ENCODE data around the gene ZNF362. TPM values are rescaled to one million over a fixed set of nuclear protein-coding genes. Genes with fewer than 3 reads are reported as not detected.
A peak's percentile ranks its signal among the peaks of the same experiment; 100 is the strongest.

ZNF362 gene
- total RNA-seq, 6 experiments from 2014 or later: 15.3 to 19.6 (median 17.0) TPM

- H3K27ac Mint-ChIP-seq: no peak overlapping the region
- H3K27me3 Mint-ChIP-seq (ENCODE audit: insufficient read depth): no peaks in the 10 kb centered on the region; the same call in none of the 2 replicates
- DNase-seq: no peak
- H3K9me3 Mint-ChIP-seq: no peaks in the 10 kb centered on the region
- H3K36me3 Mint-ChIP-seq (ENCODE audit: low read depth): no peaks in the 10 kb centered on the region; the same call in 1 of the 2 replicates
- no peak overlapping the region for H3K4me3 Mint-ChIP-seq
- H3K4me1 Mint-ChIP-seq (ENCODE audit: low read depth): peaks cover 21% of the 10 kb centered on the region
- TF ChIP-seq, protein P1, sequence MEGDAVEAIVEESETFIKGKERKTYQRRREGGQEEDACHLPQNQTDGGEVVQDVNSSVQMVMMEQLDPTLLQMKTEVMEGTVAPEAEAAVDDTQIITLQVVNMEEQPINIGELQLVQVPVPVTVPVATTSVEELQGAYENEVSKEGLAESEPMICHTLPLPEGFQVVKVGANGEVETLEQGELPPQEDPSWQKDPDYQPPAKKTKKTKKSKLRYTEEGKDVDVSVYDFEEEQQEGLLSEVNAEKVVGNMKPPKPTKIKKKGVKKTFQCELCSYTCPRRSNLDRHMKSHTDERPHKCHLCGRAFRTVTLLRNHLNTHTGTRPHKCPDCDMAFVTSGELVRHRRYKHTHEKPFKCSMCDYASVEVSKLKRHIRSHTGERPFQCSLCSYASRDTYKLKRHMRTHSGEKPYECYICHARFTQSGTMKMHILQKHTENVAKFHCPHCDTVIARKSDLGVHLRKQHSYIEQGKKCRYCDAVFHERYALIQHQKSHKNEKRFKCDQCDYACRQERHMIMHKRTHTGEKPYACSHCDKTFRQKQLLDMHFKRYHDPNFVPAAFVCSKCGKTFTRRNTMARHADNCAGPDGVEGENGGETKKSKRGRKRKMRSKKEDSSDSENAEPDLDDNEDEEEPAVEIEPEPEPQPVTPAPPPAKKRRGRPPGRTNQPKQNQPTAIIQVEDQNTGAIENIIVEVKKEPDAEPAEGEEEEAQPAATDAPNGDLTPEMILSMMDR (IDR thresholded peaks at IDR 0.05): no peak; the same call in 1 of the 2 replicates
Measured at GRCh38 chr1:33299461-33300155, 43.3 kb downstream of the ZNF362 start.

DNA sequence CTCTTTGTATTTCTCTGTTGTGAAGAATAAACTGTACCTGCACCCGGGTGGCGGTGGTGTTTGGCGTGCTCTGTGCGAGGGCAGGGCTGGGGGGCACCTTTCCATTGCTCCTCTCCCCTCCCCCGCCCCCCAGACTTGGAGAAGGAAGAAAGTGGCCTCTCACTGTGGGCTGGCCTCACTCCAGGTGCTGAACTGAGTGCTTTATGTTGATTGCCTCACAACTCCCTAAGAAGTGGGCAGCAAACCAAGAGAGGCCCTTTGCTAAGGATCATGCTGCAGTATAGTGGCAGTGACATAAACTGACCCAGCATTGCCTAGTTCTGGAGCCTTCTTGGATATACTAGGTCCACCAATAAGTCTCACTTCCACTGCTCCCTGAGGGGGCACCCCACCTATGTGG lies 44.4 kb downstream of the ZNF362 start:
- TF ChIP-seq, protein P1 (IDR thresholded peaks at IDR 0.05): no peak
- Mint-ChIP-seq H3K36me3 (ENCODE audit: low read depth) (no peaks in the 10 kb centered on the region; the same call in 1 of the 2 replicates), H3K27me3 (ENCODE audit: insufficient read depth) (peaks cover 2% of the 10 kb centered on the region), H3K9me3 (no peaks in the 10 kb centered on the region), H3K4me3 (no peak overlapping the region), H3K27ac (no peak overlapping the region; the same call in 1 of the 2 replicates), H3K4me1 (ENCODE audit: low read depth) (peaks cover 19% of the 10 kb centered on the region)
- peak; percentile 44 for DNase-seq

DNA sequence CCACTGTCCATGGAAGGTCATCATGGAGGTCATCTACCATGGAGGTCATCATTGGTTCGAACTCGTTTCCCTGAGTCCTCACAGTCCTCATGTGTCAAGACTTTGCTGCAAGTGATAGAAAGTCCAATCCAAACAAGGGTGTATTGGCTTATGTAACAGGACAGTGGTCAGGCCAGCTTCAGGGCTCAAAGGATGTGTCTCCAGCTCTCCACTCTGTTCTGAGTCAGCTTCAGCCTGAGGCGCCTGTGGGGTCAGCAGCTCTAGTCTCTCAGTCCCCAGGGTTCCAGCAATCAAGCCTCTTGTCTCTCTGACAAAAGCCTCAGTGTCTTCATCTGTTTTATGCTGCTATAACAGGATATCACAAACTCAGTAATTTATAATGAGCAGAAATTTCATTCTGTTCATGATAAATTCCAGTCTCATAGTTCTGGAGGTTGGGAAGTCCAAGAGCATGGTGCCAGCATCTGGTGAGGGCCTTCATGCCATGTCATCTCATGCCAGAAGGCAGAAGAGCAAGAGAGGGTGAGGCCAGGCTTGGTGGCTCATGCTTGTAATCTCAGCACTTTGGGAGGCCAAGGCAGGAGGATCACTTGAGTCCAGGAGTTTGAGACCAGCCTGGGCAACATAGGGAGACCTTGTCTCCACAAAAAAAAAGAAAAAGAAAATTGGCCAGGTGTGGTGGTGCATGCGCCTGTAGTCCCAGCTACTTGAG lies 45.1 kb downstream of the ZNF362 start:
- Mint-ChIP-seq H3K9me3 (no peaks in the 10 kb centered on the region), H3K4me3 (no peak overlapping the region; the same call in 1 of the 2 replicates), H3K36me3 (ENCODE audit: low read depth) (no peaks in the 10 kb centered on the region; the same call in 1 of the 2 replicates), H3K27ac (peak overlapping the region; percentile 24; the same call in 1 of the 2 replicates), H3K27me3 (ENCODE audit: insufficient read depth) (peaks cover 2% of the 10 kb centered on the region), H3K4me1 (ENCODE audit: low read depth) (peaks cover 16% of the 10 kb centered on the region)
- DNase-seq: peak; percentile 43
- TF ChIP-seq, protein P1 (IDR thresholded peaks at IDR 0.05): no peak

DNA sequence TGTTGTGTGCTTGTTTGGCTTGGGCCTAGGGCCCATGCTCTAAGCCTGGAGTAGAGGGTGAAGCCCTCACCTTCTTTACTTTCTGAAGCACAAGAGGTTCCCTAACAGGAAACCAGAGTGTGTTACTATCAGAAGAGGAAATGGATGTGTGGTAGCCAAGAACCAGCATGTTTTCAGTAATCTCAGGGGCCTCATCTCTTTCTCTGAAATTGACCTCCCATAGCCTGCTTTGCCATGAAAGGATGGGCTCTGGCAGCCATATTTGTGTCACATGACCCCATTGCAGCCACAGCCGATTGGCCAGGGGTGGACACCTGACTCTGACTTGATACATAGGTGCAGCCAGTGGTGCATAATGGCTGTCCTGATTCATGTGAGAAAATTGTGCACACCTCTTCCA lies 46.0 kb downstream of the ZNF362 start:
- no peak overlapping the region for H3K4me3 Mint-ChIP-seq
- H3K36me3 Mint-ChIP-seq (ENCODE audit: low read depth): no peaks in the 10 kb centered on the region; the same call in 1 of the 2 replicates
- DNase-seq: no peak
- H3K27ac Mint-ChIP-seq: no peak overlapping the region
- H3K27me3 Mint-ChIP-seq (ENCODE audit: insufficient read depth): peaks cover 2% of the 10 kb centered on the region
- TF ChIP-seq, protein P1 (IDR thresholded peaks at IDR 0.05): no peak
- no peaks in the 10 kb centered on the region for H3K9me3 Mint-ChIP-seq
- H3K4me1 Mint-ChIP-seq (ENCODE audit: low read depth): peaks cover 16% of the 10 kb centered on the region

DNA sequence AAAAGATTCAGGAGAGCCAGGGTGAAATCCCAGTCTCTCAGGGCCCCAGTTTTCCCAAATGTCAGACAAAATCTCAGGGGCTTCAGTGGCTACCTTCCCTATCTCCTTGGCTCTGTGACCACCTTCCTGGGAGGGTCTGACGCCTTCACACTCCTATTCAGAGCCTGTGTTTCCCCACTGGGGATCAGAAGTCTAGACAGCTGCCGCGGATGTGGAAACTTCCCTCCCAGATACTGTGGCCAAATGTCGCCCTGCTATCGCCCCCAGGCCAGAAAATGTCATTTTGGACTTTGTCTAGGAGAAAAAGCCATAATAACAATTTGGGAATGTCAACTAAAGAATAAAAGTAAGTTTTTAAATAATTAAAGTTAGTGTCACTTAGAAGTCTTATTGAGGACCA lies 48.7 kb downstream of the ZNF362 start:
- TF ChIP-seq, protein P1 (IDR thresholded peaks at IDR 0.05): no peak
- H3K4me1 Mint-ChIP-seq (ENCODE audit: low read depth): peaks cover 16% of the 10 kb centered on the region
- peaks cover 2% of the 10 kb centered on the region for H3K27me3 Mint-ChIP-seq (ENCODE audit: insufficient read depth)
- no peak overlapping the region for H3K4me3 Mint-ChIP-seq
- no peaks in the 10 kb centered on the region; the same call in 1 of the 2 replicates for H3K36me3 Mint-ChIP-seq (ENCODE audit: low read depth)
- no peaks in the 10 kb centered on the region for H3K9me3 Mint-ChIP-seq
- no peak overlapping the region for H3K27ac Mint-ChIP-seq
- DNase-seq: no peak
